K562 treated with DMSO at 1 percent for 12 hours (cell line): Measurements from ENCODE around the gene TMEM237. TPM values are rescaled to one million over a fixed set of nuclear protein-coding genes. Genes with fewer than 3 reads are reported as not detected.

Experiments
- total RNA-seq: library from RNA; unstranded; fragments of 300-600 nt; gene quantifications from 2 replicates; pipeline ENCODE4 v1.2.3, GENCODE V29; 2022; ENCODE audit not compliant: insufficient read depth

TMEM237 gene, protein sequence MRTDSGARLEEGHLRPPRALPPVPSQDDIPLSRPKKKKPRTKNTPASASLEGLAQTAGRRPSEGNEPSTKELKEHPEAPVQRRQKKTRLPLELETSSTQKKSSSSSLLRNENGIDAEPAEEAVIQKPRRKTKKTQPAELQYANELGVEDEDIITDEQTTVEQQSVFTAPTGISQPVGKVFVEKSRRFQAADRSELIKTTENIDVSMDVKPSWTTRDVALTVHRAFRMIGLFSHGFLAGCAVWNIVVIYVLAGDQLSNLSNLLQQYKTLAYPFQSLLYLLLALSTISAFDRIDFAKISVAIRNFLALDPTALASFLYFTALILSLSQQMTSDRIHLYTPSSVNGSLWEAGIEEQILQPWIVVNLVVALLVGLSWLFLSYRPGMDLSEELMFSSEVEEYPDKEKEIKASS
- 4.7 and 15.6 TPM in 2 replicates for total RNA-seq

GRCh38 chr2:201643216-201643890 lies at the start of gene TMEM237:
TSS of gene TMEM237 (minus strand) at chr2:201643503. CDS start at chr2:201643400, 103 bp downstream.

Other genes with a start within 250 kb of the TMEM237 start
- 4.7 and 18.0 TPM in 2 replicates for gene TRAK2, start 192.0 kb downstream of the TMEM237 start, total RNA-seq
- 22.0 and 24.8 TPM in 2 replicates for gene STRADB, start 191.8 kb downstream of the TMEM237 start, total RNA-seq
- gene MPP4, start 55.1 kb upstream of the TMEM237 start, total RNA-seq, result not detected in 2 replicates
- gene ALS2, start 137.4 kb upstream of the TMEM237 start, total RNA-seq, result 5.3 and 17.2 TPM in 2 replicates
- 0.52 TPM in 1 of 2 replicates, not detected in the other for gene CDK15, start 163.0 kb upstream of the TMEM237 start, total RNA-seq